Stimulated activated CD8-positive, alpha-beta memory T cell treated with anti-CD3 and anti-CD28 coated beads, Interleukin-15, amount 100 ng/mL, for 48 hours (primary cell): Measurements from ENCODE around the gene DHX35.
"Not testable (repeated sequence)": the region's sequence is repeated elsewhere in the genome, so short reads cannot be mapped to it uniquely, and the experiment has no call there.

ENCODE experiments used
- DNase-seq, 2 donors: peaks; one replicate each; pipeline ENCODE4 v3.0.0-alpha.2; 2020; ENCODE audit warnings: low read depth in 2 of 2

DHX35 gene

GRCh38 chr20:38979842-38980241 lies 17.7 kb downstream of the DHX35 start:
- no peak for DNase-seq

GRCh38 chr20:38982291-38982690 lies 20.1 kb downstream of the DHX35 start:
- DNase-seq = no peak

GRCh38 chr20:38985060-38985459 lies 22.9 kb downstream of the DHX35 start:
- no peak for DNase-seq

- no peak for DNase-seq
These were observed 23.5 kb downstream of the DHX35 start for GRCh38 chr20:38985603-38986170.

GRCh38 chr20:38986663-38987062 lies 24.5 kb downstream of the DHX35 start:
- DNase-seq = no peak

- DNase-seq = no peak
These were observed 25.6 kb downstream of the DHX35 start for GRCh38 chr20:38987777-38988176.

GRCh38 chr20:38990728-38991127 lies 28.6 kb downstream of the DHX35 start:
- no peak for DNase-seq

GRCh38 chr20:38991814-38992704 lies 29.9 kb downstream of the DHX35 start:
- DNase-seq = no peak

GRCh38 chr20:38995536-38996044 lies 33.4 kb downstream of the DHX35 start:
- no peak for DNase-seq

- DNase-seq = not testable (repeated sequence)
These were observed 34.7 kb downstream of the DHX35 start for GRCh38 chr20:38996866-38997265.

GRCh38 chr20:38997622-38998021 lies 35.5 kb downstream of the DHX35 start:
- DNase-seq = peak; percentile 80 to 82

- no peak for DNase-seq
These were observed 37.1 kb downstream of the DHX35 start for GRCh38 chr20:38999217-38999616.

GRCh38 chr20:38999965-39000910 lies 38.1 kb downstream of the DHX35 start:
- no peak for DNase-seq

- DNase-seq = no peak
These were observed 42.4 kb downstream of the DHX35 start for GRCh38 chr20:39004508-39004907.

- no peak for DNase-seq
These were observed 47.2 kb downstream of the DHX35 start for GRCh38 chr20:39009348-39009747.

GRCh38 chr20:39010496-39010895 lies 48.4 kb downstream of the DHX35 start:
- DNase-seq = no peak

- DNase-seq = no peak
These were observed 51.5 kb downstream of the DHX35 start for GRCh38 chr20:39013662-39014109.

- DNase-seq = no peak
These were observed 53.9 kb downstream of the DHX35 start for GRCh38 chr20:39016041-39016440.

- no peak for DNase-seq
These were observed 54.4 kb downstream of the DHX35 start for GRCh38 chr20:39016506-39016905.

GRCh38 chr20:39019027-39019426 lies 56.9 kb downstream of the DHX35 start:
- no peak for DNase-seq

GRCh38 chr20:39019805-39020325 lies 57.7 kb downstream of the DHX35 start:
- peak; percentile 34 to 50 for DNase-seq

GRCh38 chr20:39021748-39022147 lies 59.6 kb downstream of the DHX35 start:
- DNase-seq = no peak
